ENCODE results near the gene KRTAP10-9.
"Not testable (repeated sequence)": the region's sequence is repeated elsewhere in the genome, so short reads cannot be mapped to it uniquely, and the experiment has no call there.

The KRTAP10-9 gene

GRCh38 chr21:44616591-44616926 is 10.3 kb upstream of the KRTAP10-9 start:
- H3K27ac Mint-ChIP-seq = no peak overlapping the region
- peaks cover 18% of the 10 kb centered on the region for H3K9me3 Mint-ChIP-seq (ENCODE audit: low read depth)
- peaks cover 17% of the 10 kb centered on the region for H3K36me3 Mint-ChIP-seq
- peaks cover 55% of the 10 kb centered on the region for H3K4me1 Mint-ChIP-seq (ENCODE audit: low read depth)
- no peak overlapping the region for H3K4me3 Mint-ChIP-seq
- no peaks in the 10 kb centered on the region for H3K27me3 Mint-ChIP-seq

- peak overlapping the region; percentile 54 for H3K27ac Mint-ChIP-seq
- H3K36me3 Mint-ChIP-seq = peaks cover 20% of the 10 kb centered on the region
- peaks cover 18% of the 10 kb centered on the region for H3K9me3 Mint-ChIP-seq (ENCODE audit: low read depth)
- H3K4me3 Mint-ChIP-seq = no peak overlapping the region
- no peaks in the 10 kb centered on the region for H3K27me3 Mint-ChIP-seq
- H3K4me1 Mint-ChIP-seq (ENCODE audit: low read depth) = peaks cover 55% of the 10 kb centered on the region
Measured at GRCh38 chr21:44617071-44617501, 9.8 kb upstream of the KRTAP10-9 start.

- peaks cover 52% of the 10 kb centered on the region for H3K4me1 Mint-ChIP-seq (ENCODE audit: low read depth)
- H3K36me3 Mint-ChIP-seq = peaks cover 27% of the 10 kb centered on the region
- peaks cover 32% of the 10 kb centered on the region for H3K9me3 Mint-ChIP-seq (ENCODE audit: low read depth)
- peak overlapping the region; percentile 75 for H3K4me3 Mint-ChIP-seq
- no peaks in the 10 kb centered on the region for H3K27me3 Mint-ChIP-seq
- peak overlapping the region; percentile 95 for H3K27ac Mint-ChIP-seq
Measured at GRCh38 chr21:44618504-44618903, 8.4 kb upstream of the KRTAP10-9 start.

- H3K36me3 Mint-ChIP-seq = peaks cover 28% of the 10 kb centered on the region
Measured at GRCh38 chr21:44618909-44619308, 8.0 kb upstream of the KRTAP10-9 start.

GRCh38 chr21:44619886-44620285 is 7.0 kb upstream of the KRTAP10-9 start:
- peaks cover 42% of the 10 kb centered on the region for H3K9me3 Mint-ChIP-seq (ENCODE audit: low read depth)
- H3K36me3 Mint-ChIP-seq = peaks cover 36% of the 10 kb centered on the region
- H3K27me3 Mint-ChIP-seq = no peaks in the 10 kb centered on the region
- H3K4me3 Mint-ChIP-seq = no peak overlapping the region
- peaks cover 50% of the 10 kb centered on the region for H3K4me1 Mint-ChIP-seq (ENCODE audit: low read depth)
- peak overlapping the region; percentile 95 for H3K27ac Mint-ChIP-seq

More at GRCh38 chr21:44618909-44619308, 8.0 kb upstream of the KRTAP10-9 start:
- Mint-ChIP-seq H3K4me3 (peak overlapping the region; percentile 75), H3K27ac (peak overlapping the region; percentile 95), H3K9me3 (ENCODE audit: low read depth) (peaks cover 36% of the 10 kb centered on the region), H3K27me3 (no peaks in the 10 kb centered on the region), H3K4me1 (ENCODE audit: low read depth) (peaks cover 52% of the 10 kb centered on the region)

- no peak overlapping the region for H3K4me3 Mint-ChIP-seq
- peaks cover 42% of the 10 kb centered on the region for H3K9me3 Mint-ChIP-seq (ENCODE audit: low read depth)
Measured at GRCh38 chr21:44623575-44623974, 3.3 kb upstream of the KRTAP10-9 start.

GRCh38 chr21:44625756-44626155 is 1.1 kb upstream of the KRTAP10-9 start:
- no peaks in the 10 kb centered on the region for H3K27me3 Mint-ChIP-seq
- H3K4me3 Mint-ChIP-seq = no peak overlapping the region
- H3K36me3 Mint-ChIP-seq = peaks cover 23% of the 10 kb centered on the region
- peaks cover 34% of the 10 kb centered on the region for H3K4me1 Mint-ChIP-seq (ENCODE audit: low read depth)
- H3K9me3 Mint-ChIP-seq (ENCODE audit: low read depth) = peaks cover 29% of the 10 kb centered on the region
- no peak overlapping the region for H3K27ac Mint-ChIP-seq

More at GRCh38 chr21:44623575-44623974, 3.3 kb upstream of the KRTAP10-9 start:
- Mint-ChIP-seq H3K36me3 (peaks cover 36% of the 10 kb centered on the region), H3K27ac (no peak overlapping the region), H3K4me1 (ENCODE audit: low read depth) (peaks cover 38% of the 10 kb centered on the region), H3K27me3 (no peaks in the 10 kb centered on the region)

GRCh38 chr21:44626262-44626661 is 631 bp upstream of the KRTAP10-9 start:
- Mint-ChIP-seq H3K4me1 (ENCODE audit: low read depth) (peaks cover 36% of the 10 kb centered on the region), H3K4me3 (no peak overlapping the region), H3K27me3 (no peaks in the 10 kb centered on the region), H3K27ac (peak overlapping the region; percentile 34), H3K9me3 (ENCODE audit: low read depth) (peaks cover 32% of the 10 kb centered on the region), H3K36me3 (peaks cover 26% of the 10 kb centered on the region)

- peaks cover 38% of the 10 kb centered on the region for H3K9me3 Mint-ChIP-seq (ENCODE audit: low read depth)
Measured at GRCh38 chr21:44627181-44627822, 409 bp downstream of the KRTAP10-9 start.

GRCh38 chr21:44627831-44628233 is 939 bp downstream of the KRTAP10-9 start:
- not testable (repeated sequence) for H3K27ac Mint-ChIP-seq, H3K27me3 Mint-ChIP-seq, H3K4me3 Mint-ChIP-seq
- Mint-ChIP-seq H3K36me3 (peaks cover 24% of the 10 kb centered on the region), H3K9me3 (ENCODE audit: low read depth) (peaks cover 34% of the 10 kb centered on the region), H3K4me1 (ENCODE audit: low read depth) (peaks cover 36% of the 10 kb centered on the region)

More at GRCh38 chr21:44627181-44627822, 409 bp downstream of the KRTAP10-9 start:
- H3K36me3 Mint-ChIP-seq = peaks cover 28% of the 10 kb centered on the region
- not testable (repeated sequence) for H3K27me3 Mint-ChIP-seq, H3K27ac Mint-ChIP-seq
- peak overlapping the region; percentile 27 for H3K4me3 Mint-ChIP-seq
- peaks cover 36% of the 10 kb centered on the region for H3K4me1 Mint-ChIP-seq (ENCODE audit: low read depth)

GRCh38 chr21:44628707-44629391 is 2.0 kb downstream of the KRTAP10-9 start:
- Mint-ChIP-seq H3K4me1 (ENCODE audit: low read depth) (peaks cover 36% of the 10 kb centered on the region), H3K27ac (no peak overlapping the region), H3K4me3 (no peak overlapping the region), H3K9me3 (ENCODE audit: low read depth) (peaks cover 24% of the 10 kb centered on the region), H3K27me3 (no peaks in the 10 kb centered on the region), H3K36me3 (peaks cover 24% of the 10 kb centered on the region)

GRCh38 chr21:44630440-44630839 is 3.5 kb downstream of the KRTAP10-9 start:
- peaks cover 35% of the 10 kb centered on the region for H3K4me1 Mint-ChIP-seq (ENCODE audit: low read depth)
- peak overlapping the region; percentile 86 for H3K27ac Mint-ChIP-seq
- H3K27me3 Mint-ChIP-seq = no peaks in the 10 kb centered on the region
- peaks cover 17% of the 10 kb centered on the region for H3K9me3 Mint-ChIP-seq (ENCODE audit: low read depth)
- peak overlapping the region; percentile 43 for H3K4me3 Mint-ChIP-seq
- H3K36me3 Mint-ChIP-seq = peaks cover 16% of the 10 kb centered on the region

GRCh38 chr21:44632067-44632466 is 5.2 kb downstream of the KRTAP10-9 start:
- Mint-ChIP-seq H3K4me1 (ENCODE audit: low read depth) (peaks cover 24% of the 10 kb centered on the region), H3K9me3 (ENCODE audit: low read depth) (peaks cover 17% of the 10 kb centered on the region), H3K4me3 (no peak overlapping the region), H3K27ac (no peak overlapping the region), H3K27me3 (no peaks in the 10 kb centered on the region), H3K36me3 (peaks cover 16% of the 10 kb centered on the region)

GRCh38 chr21:44636209-44637017 is 9.5 kb downstream of the KRTAP10-9 start:
- no peak overlapping the region for H3K27ac Mint-ChIP-seq
- H3K27me3 Mint-ChIP-seq = no peaks in the 10 kb centered on the region
- no peaks in the 10 kb centered on the region for H3K4me1 Mint-ChIP-seq (ENCODE audit: low read depth)
- no peak overlapping the region for H3K4me3 Mint-ChIP-seq
- peaks cover 18% of the 10 kb centered on the region for H3K9me3 Mint-ChIP-seq (ENCODE audit: low read depth)
- H3K36me3 Mint-ChIP-seq = peaks cover 13% of the 10 kb centered on the region

Measured in activated naive CD8-positive, alpha-beta T cell (primary cell).